Neural progenitor cell (in vitro differentiated cells): ENCODE data around the gene EDIL3.

Source experiments
- CTCF ChIP-seq: fragments of 200-600 bp; sonication (generic); IDR thresholded peaks from 2 replicates; pipeline ENCODE4 v1.5.1; 2017; ENCODE audit warnings: antibody characterized with exemption, mild to moderate bottlenecking
- EZH2 ChIP-seq: fragments of 200-600 bp; sonication (generic); IDR thresholded peaks from 2 replicates; pipeline ENCODE4 v1.6.1; 2017; ENCODE audit warnings: antibody characterized with exemption, mild to moderate bottlenecking, moderate library complexity

GRCh38 chr5:84092738-84093137 lies 291.9 kb downstream of the EDIL3 start:
- TF ChIP-seq EZH2 (no peak), CTCF (no peak)
